Measurements from ENCODE around the gene EMP1.

Gene EMP1

GRCh38 chr12:13192719-13193118 is 3.8 kb upstream of the EMP1 start:
- no peak for TF ChIP-seq POLR2AphosphoS5 (IDR thresholded peaks at IDR 0.05; ENCODE audit: low read depth, low read length)

- TF ChIP-seq POLR2AphosphoS5 (IDR thresholded peaks at IDR 0.05; ENCODE audit: low read depth, low read length), result no peak
- TF ChIP-seq SIN3A (IDR thresholded peaks at IDR 0.05; ENCODE audit: borderline replicate concordance, insufficient read depth, low read length), result no peak
- no peak for TF ChIP-seq REST (IDR thresholded peaks at IDR 0.05; ENCODE audit: insufficient read depth in 1 of 2, low read depth in 2 of 2, low read length in 2 of 2)
- no peak for TF ChIP-seq TAF1 (IDR thresholded peaks at IDR 0.05; ENCODE audit: borderline replicate concordance, insufficient read depth, low read length)
- TF ChIP-seq FOXP2 (optimal IDR thresholded peaks at IDR 0.05; ENCODE audit: borderline replicate concordance, extremely low read depth, extremely low read length, insufficient read depth), result no peak
Measured at GRCh38 chr12:13193505-13194231, 2.9 kb upstream of the EMP1 start.

- no peak for TF ChIP-seq SIN3A (IDR thresholded peaks at IDR 0.05; ENCODE audit: borderline replicate concordance, insufficient read depth, low read length)
- TF ChIP-seq TAF1 (IDR thresholded peaks at IDR 0.05; ENCODE audit: borderline replicate concordance, insufficient read depth, low read length), result no peak
Measured at GRCh38 chr12:13194401-13195110, 2.0 kb upstream of the EMP1 start.

GRCh38 chr12:13195250-13195649 is 1.3 kb upstream of the EMP1 start:
- TF ChIP-seq FOXP2 (optimal IDR thresholded peaks at IDR 0.05; ENCODE audit: borderline replicate concordance, extremely low read depth, extremely low read length, insufficient read depth), result no peak
- no peak for TF ChIP-seq TAF1 (IDR thresholded peaks at IDR 0.05; ENCODE audit: borderline replicate concordance, insufficient read depth, low read length)
- TF ChIP-seq SIN3A (IDR thresholded peaks at IDR 0.05; ENCODE audit: borderline replicate concordance, insufficient read depth, low read length), result no peak
- TF ChIP-seq REST (IDR thresholded peaks at IDR 0.05; ENCODE audit: insufficient read depth in 1 of 2, low read depth in 2 of 2, low read length in 2 of 2), result no peak
- TF ChIP-seq POLR2AphosphoS5 (IDR thresholded peaks at IDR 0.05; ENCODE audit: low read depth, low read length), result no peak

- TF ChIP-seq SIN3A (IDR thresholded peaks at IDR 0.05; ENCODE audit: borderline replicate concordance, insufficient read depth, low read length) (no peak), TAF1 (IDR thresholded peaks at IDR 0.05; ENCODE audit: borderline replicate concordance, insufficient read depth, low read length) (no peak), FOXP2 (optimal IDR thresholded peaks at IDR 0.05; ENCODE audit: borderline replicate concordance, extremely low read depth, extremely low read length, insufficient read depth) (no peak), REST (IDR thresholded peaks at IDR 0.05; ENCODE audit: insufficient read depth in 1 of 2, low read depth in 2 of 2, low read length in 2 of 2) (no peak), POLR2AphosphoS5 (IDR thresholded peaks at IDR 0.05; ENCODE audit: low read depth, low read length) (no peak)
Measured at GRCh38 chr12:13195785-13196129, 769 bp upstream of the EMP1 start.

GRCh38 chr12:13197032-13197431 is 506 bp downstream of the EMP1 start:
- no peak for TF ChIP-seq FOXP2 (optimal IDR thresholded peaks at IDR 0.05; ENCODE audit: borderline replicate concordance, extremely low read depth, extremely low read length, insufficient read depth)
- no peak for TF ChIP-seq POLR2AphosphoS5 (IDR thresholded peaks at IDR 0.05; ENCODE audit: low read depth, low read length)
- TF ChIP-seq SIN3A (IDR thresholded peaks at IDR 0.05; ENCODE audit: borderline replicate concordance, insufficient read depth, low read length), result no peak
- TF ChIP-seq REST (IDR thresholded peaks at IDR 0.05; ENCODE audit: insufficient read depth in 1 of 2, low read depth in 2 of 2, low read length in 2 of 2), result no peak
- no peak for TF ChIP-seq TAF1 (IDR thresholded peaks at IDR 0.05; ENCODE audit: borderline replicate concordance, insufficient read depth, low read length)
